ENCODE results near the gene CTNS.

Gene CTNS

GRCh38 chr17:3639981-3640596, 3.5 kb downstream of the CTNS start:
- no peak for DNase-seq
- Mint-ChIP-seq H3K4me3 (peak overlapping the region; percentile 65), H3K36me3 (ENCODE audit: low read depth) (peaks cover 63% of the 10 kb centered on the region), H3K4me1 (ENCODE audit: low read depth) (peaks cover 58% of the 10 kb centered on the region), H3K27ac (peak overlapping the region; percentile 93), H3K27me3 (no peaks in the 10 kb centered on the region), H3K9me3 (no peaks in the 10 kb centered on the region)

- Mint-ChIP-seq H3K9me3 (no peaks in the 10 kb centered on the region), H3K4me3 (no peak overlapping the region), H3K4me1 (ENCODE audit: low read depth) (peaks cover 58% of the 10 kb centered on the region), H3K27ac (peak overlapping the region; percentile 93), H3K36me3 (ENCODE audit: low read depth) (peaks cover 67% of the 10 kb centered on the region), H3K27me3 (no peaks in the 10 kb centered on the region)
- no peak for DNase-seq
Observed at GRCh38 chr17:3641014-3641413, 4.5 kb downstream of the CTNS start.

GRCh38 chr17:3641717-3642486, 5.3 kb downstream of the CTNS start:
- H3K4me1 Mint-ChIP-seq (ENCODE audit: low read depth): peaks cover 58% of the 10 kb centered on the region
- no peaks in the 10 kb centered on the region for H3K27me3 Mint-ChIP-seq
- DNase-seq: no peak
- H3K36me3 Mint-ChIP-seq (ENCODE audit: low read depth): peaks cover 64% of the 10 kb centered on the region
- H3K4me3 Mint-ChIP-seq: no peak overlapping the region
- H3K27ac Mint-ChIP-seq: peak overlapping the region; percentile 66
- no peaks in the 10 kb centered on the region for H3K9me3 Mint-ChIP-seq

GRCh38 chr17:3643889-3644349, 7.4 kb downstream of the CTNS start:
- Mint-ChIP-seq H3K36me3 (ENCODE audit: low read depth) (peaks cover 67% of the 10 kb centered on the region), H3K4me1 (ENCODE audit: low read depth) (peaks cover 43% of the 10 kb centered on the region)
- no peak for DNase-seq

DNA sequence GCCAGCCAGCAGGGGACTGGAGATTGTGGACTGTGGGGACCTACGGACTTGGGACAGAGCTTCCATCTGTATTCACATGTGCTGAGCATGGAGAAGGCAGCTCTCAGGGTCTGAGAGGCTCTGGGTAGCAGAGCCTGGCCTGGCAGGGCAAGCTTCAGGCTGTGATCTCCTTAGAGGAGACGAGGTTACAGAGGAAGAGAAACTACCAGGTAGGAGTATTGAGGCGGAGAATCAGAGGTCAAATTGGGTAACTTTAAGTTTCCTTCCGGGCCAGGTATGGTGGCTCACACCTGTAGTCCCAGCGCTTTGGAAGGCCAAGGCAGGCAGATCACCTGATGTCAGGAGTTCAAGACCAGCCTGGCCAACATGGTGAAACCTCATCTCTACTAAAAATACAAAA, 8.8 kb downstream of the CTNS start:
- Mint-ChIP-seq H3K4me3 (no peak overlapping the region), H3K27ac (peak overlapping the region; percentile 9), H3K9me3 (no peaks in the 10 kb centered on the region), H3K4me1 (ENCODE audit: low read depth) (peaks cover 32% of the 10 kb centered on the region), H3K36me3 (ENCODE audit: low read depth) (peaks cover 69% of the 10 kb centered on the region), H3K27me3 (no peaks in the 10 kb centered on the region)
- no peak for DNase-seq

More at GRCh38 chr17:3643889-3644349, 7.4 kb downstream of the CTNS start:
- Mint-ChIP-seq H3K9me3 (no peaks in the 10 kb centered on the region), H3K27ac (peak overlapping the region; percentile 48), H3K27me3 (no peaks in the 10 kb centered on the region), H3K4me3 (no peak overlapping the region)

GRCh38 chr17:3647251-3647650, 10.7 kb downstream of the CTNS start:
- Mint-ChIP-seq H3K27ac (no peak overlapping the region), H3K36me3 (ENCODE audit: low read depth) (peaks cover 60% of the 10 kb centered on the region), H3K27me3 (no peaks in the 10 kb centered on the region), H3K4me3 (no peak overlapping the region), H3K9me3 (no peaks in the 10 kb centered on the region), H3K4me1 (ENCODE audit: low read depth) (peaks cover 20% of the 10 kb centered on the region)
- DNase-seq: no peak

- Mint-ChIP-seq H3K9me3 (no peaks in the 10 kb centered on the region), H3K4me3 (no peak overlapping the region), H3K27ac (no peak overlapping the region), H3K36me3 (ENCODE audit: low read depth) (peaks cover 56% of the 10 kb centered on the region), H3K4me1 (ENCODE audit: low read depth) (peaks cover 17% of the 10 kb centered on the region), H3K27me3 (no peaks in the 10 kb centered on the region)
- peak; percentile 55 for DNase-seq
Observed at GRCh38 chr17:3647769-3648555, 11.4 kb downstream of the CTNS start.

DNA sequence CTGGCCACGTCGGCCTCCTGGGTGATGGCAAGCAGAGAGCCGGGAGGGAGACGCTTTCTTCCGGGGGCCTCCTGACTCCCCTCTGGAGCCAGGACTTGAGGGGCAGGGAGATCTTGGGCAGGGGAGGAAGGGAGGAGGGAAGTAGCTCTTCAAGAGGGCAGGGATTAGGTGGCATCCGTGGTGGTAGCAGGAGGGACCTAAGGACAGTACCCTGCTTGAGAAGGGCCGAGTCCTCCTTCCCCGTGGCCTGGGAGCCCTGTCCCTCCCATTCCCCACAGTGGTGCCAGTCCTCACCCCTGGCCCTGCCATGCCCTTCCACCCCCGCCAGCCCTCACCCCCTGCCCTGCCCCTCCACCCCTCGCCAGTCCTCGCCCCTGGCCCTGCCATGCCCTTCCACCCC, 19.2 kb downstream of the CTNS start:
- no peak overlapping the region for H3K4me3 Mint-ChIP-seq
- no peaks in the 10 kb centered on the region for H3K27me3 Mint-ChIP-seq
- peaks cover 21% of the 10 kb centered on the region for H3K36me3 Mint-ChIP-seq (ENCODE audit: low read depth)
- no peaks in the 10 kb centered on the region for H3K4me1 Mint-ChIP-seq (ENCODE audit: low read depth)
- H3K9me3 Mint-ChIP-seq: no peaks in the 10 kb centered on the region
- no peak for DNase-seq
- no peak overlapping the region for H3K27ac Mint-ChIP-seq

GRCh38 chr17:3656353-3656752, 19.8 kb downstream of the CTNS start:
- Mint-ChIP-seq H3K27me3 (no peaks in the 10 kb centered on the region), H3K36me3 (ENCODE audit: low read depth) (peaks cover 23% of the 10 kb centered on the region), H3K4me3 (no peak overlapping the region), H3K9me3 (no peaks in the 10 kb centered on the region), H3K4me1 (ENCODE audit: low read depth) (no peaks in the 10 kb centered on the region), H3K27ac (no peak overlapping the region)
- no peak for DNase-seq

- H3K27ac Mint-ChIP-seq: no peak overlapping the region
- peaks cover 26% of the 10 kb centered on the region for H3K36me3 Mint-ChIP-seq (ENCODE audit: low read depth)
- H3K4me3 Mint-ChIP-seq: no peak overlapping the region
- no peaks in the 10 kb centered on the region for H3K27me3 Mint-ChIP-seq
- no peak for DNase-seq
- no peaks in the 10 kb centered on the region for H3K4me1 Mint-ChIP-seq (ENCODE audit: low read depth)
- no peaks in the 10 kb centered on the region for H3K9me3 Mint-ChIP-seq
Observed at GRCh38 chr17:3656755-3657587, 20.4 kb downstream of the CTNS start.

DNA sequence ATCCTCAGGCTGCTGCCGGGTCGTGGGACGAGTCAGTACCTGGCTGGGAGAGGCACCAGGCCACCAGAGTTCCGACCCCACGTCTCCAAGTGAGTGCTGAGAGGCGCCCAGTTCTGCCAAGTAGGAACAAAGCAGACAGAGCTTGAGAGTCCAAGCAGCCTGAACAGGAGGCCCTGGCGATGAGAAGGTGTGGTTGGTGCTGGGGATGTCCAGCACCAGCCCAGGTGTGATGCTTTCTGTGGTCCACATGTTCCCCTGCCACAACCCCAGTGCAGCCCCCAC, 21.0 kb downstream of the CTNS start:
- Mint-ChIP-seq H3K27ac (no peak overlapping the region), H3K4me3 (no peak overlapping the region), H3K27me3 (no peaks in the 10 kb centered on the region), H3K9me3 (no peaks in the 10 kb centered on the region), H3K4me1 (ENCODE audit: low read depth) (no peaks in the 10 kb centered on the region), H3K36me3 (ENCODE audit: low read depth) (peaks cover 26% of the 10 kb centered on the region)
- no peak for DNase-seq

DNA sequence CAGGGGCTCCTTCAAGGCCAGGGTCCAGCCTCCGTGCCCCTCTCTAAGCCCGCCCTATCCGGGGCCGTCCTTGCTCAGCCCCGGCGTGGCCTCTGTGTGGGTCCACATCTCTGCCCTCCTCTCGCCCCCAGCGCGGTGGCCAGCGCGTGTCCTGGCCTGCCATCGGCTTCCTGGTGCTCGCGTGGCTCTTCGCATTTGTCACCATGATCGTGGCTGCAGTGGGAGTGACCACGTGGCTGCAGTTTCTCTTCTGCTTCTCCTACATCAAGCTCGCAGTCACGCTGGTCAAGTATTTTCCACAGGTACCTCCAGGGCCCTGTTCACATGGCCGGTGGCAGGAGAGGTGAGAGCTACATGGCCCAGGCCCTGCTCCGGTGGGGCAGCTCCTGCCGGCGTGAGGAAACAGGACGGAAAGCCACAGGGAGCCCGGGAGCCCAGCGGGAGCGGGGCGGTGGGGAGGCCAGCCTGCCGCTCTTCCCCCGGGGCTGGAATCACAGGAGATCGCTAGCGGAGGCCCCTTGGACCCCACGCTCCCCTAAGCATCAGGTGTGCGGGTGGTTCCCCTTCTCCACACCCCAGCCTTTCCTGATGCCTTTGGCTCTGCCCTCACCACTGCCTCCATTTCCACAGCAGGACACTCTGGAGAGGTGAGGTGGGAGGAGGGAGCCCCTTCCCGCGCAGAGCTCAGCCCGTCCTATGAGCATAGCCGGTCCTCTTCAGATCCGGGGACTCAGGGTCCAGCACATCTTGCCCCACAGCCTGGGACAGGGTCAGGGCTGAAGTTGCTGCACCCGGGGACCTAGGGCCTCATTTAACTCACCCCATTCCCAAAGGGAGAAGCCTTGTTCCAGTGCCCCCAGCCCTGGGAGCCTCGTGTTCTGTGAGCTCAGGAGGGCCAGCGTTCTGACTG, 21.6 kb downstream of the CTNS start:
- Mint-ChIP-seq H3K4me1 (ENCODE audit: low read depth) (no peaks in the 10 kb centered on the region), H3K36me3 (ENCODE audit: low read depth) (peaks cover 26% of the 10 kb centered on the region), H3K27ac (no peak overlapping the region), H3K9me3 (no peaks in the 10 kb centered on the region), H3K4me3 (no peak overlapping the region), H3K27me3 (no peaks in the 10 kb centered on the region)
- DNase-seq: no peak

DNA sequence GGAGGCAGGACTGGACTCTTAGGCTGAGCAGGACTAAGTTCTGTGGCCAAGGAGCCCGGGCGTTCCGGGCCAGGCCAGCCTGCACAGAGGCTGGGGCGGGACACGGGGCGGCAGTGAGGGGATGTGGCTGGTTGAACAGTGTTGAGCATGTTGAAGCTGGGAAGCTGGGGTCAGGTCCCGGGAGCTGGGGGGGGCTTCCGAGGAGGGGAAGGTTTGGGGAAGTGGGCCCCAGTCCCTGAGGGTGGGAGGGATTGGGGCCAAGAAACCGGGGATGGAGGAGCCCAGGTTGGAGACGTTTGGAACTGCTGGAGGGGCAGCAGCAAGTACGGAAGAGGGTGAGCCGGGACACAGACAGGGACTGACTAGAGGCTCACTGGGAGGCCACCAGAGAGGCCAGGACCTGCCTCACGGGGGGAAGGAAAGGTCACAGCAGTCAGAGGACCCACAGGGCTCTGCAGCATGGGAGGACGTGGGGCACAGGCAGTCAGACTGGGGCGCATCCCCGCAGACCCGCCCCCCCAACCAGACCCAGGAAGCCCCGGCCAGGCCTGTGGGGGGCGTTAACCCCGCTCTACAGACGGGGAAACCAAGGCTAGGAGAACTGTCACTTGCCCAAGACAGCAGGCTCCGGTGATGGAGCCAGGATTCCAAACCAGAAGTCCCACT, 22.4 kb downstream of the CTNS start:
- no peak for DNase-seq
- no peak overlapping the region for H3K4me3 Mint-ChIP-seq
- no peak overlapping the region for H3K27ac Mint-ChIP-seq
- H3K9me3 Mint-ChIP-seq: no peaks in the 10 kb centered on the region
- H3K4me1 Mint-ChIP-seq (ENCODE audit: low read depth): no peaks in the 10 kb centered on the region
- no peaks in the 10 kb centered on the region for H3K27me3 Mint-ChIP-seq
- H3K36me3 Mint-ChIP-seq (ENCODE audit: low read depth): peaks cover 26% of the 10 kb centered on the region
